ENCODE results near the gene PAF1. TPM values are rescaled to one million over a fixed set of nuclear protein-coding genes. Genes with fewer than 3 reads are reported as not detected.

Gene PAF1
- total RNA-seq, 1 experiment from 2014 or later: 61.6 TPM

- Histone ChIP-seq H3K27me3 (replicated peaks) (no peaks in the 10 kb centered on the region), H3K4me3 (peak within 1 kb of the TSS; percentile 68), H3K9me3 (replicated peaks) (no peaks in the 10 kb centered on the region), H3K36me3 (peaks cover 54% of the 10 kb centered on the region), H3K4me1 (replicated peaks) (peaks cover 50% of the 10 kb centered on the region), H3K27ac (peak within 1 kb of the TSS; percentile 80)
- peak; percentile 99 to 100 for DNase-seq (ENCODE audit: low read depth in 1 of 2, low spot score in 2 of 2)
Observed at GRCh38 chr19:39412100-39412866, 21.4 kb upstream of the PAF1 start, which contains the start of gene PLEKHG2. Gene PLEKHG2, plus strand, starts transcription at chr19:39412669. Its CDS starts 1,418 bp downstream, at chr19:39414087.

GRCh38 chr19:39411832-39412099, 20.9 kb upstream of the PAF1 start:
- Histone ChIP-seq H3K27me3 (replicated peaks) (no peaks in the 10 kb centered on the region), H3K4me1 (replicated peaks) (peaks cover 50% of the 10 kb centered on the region), H3K9me3 (replicated peaks) (no peaks in the 10 kb centered on the region), H3K4me3 (peak overlapping the region; percentile 9), H3K36me3 (peaks cover 53% of the 10 kb centered on the region), H3K27ac (no peak overlapping the region)
- DNase-seq (ENCODE audit: low read depth in 1 of 2, low spot score in 2 of 2): peak in 1 of 2 experiments; percentile 93

- peaks cover 52% of the 10 kb centered on the region for H3K4me1 ChIP-seq (replicated peaks)
- DNase-seq (ENCODE audit: low read depth in 1 of 2, low spot score in 2 of 2): no peak
- H3K9me3 ChIP-seq (replicated peaks): no peaks in the 10 kb centered on the region
- H3K27ac ChIP-seq: no peak overlapping the region
- H3K36me3 ChIP-seq: peaks cover 49% of the 10 kb centered on the region
- no peak overlapping the region for H3K4me3 ChIP-seq
- H3K27me3 ChIP-seq (replicated peaks): no peaks in the 10 kb centered on the region
Observed at GRCh38 chr19:39411081-39411831, 20.4 kb upstream of the PAF1 start.

- peaks cover 53% of the 10 kb centered on the region for H3K4me1 ChIP-seq (replicated peaks)
- no peak overlapping the region for H3K4me3 ChIP-seq
- H3K27ac ChIP-seq: no peak overlapping the region
- no peak for DNase-seq (ENCODE audit: low read depth in 1 of 2, low spot score in 2 of 2)
- H3K27me3 ChIP-seq (replicated peaks): no peaks in the 10 kb centered on the region
- H3K9me3 ChIP-seq (replicated peaks): no peaks in the 10 kb centered on the region
- peaks cover 44% of the 10 kb centered on the region for H3K36me3 ChIP-seq
Observed at GRCh38 chr19:39410831-39411080, 19.9 kb upstream of the PAF1 start.

- Histone ChIP-seq H3K4me3 (peak overlapping the region; percentile 49), H3K27ac (peak overlapping the region; percentile 91), H3K36me3 (peaks cover 38% of the 10 kb centered on the region), H3K27me3 (replicated peaks) (no peaks in the 10 kb centered on the region), H3K4me1 (replicated peaks) (peaks cover 53% of the 10 kb centered on the region), H3K9me3 (replicated peaks) (no peaks in the 10 kb centered on the region)
- DNase-seq (ENCODE audit: low read depth in 1 of 2, low spot score in 2 of 2): peak in 1 of 2 experiments; percentile 67
Observed at GRCh38 chr19:39410017-39410830, 19.3 kb upstream of the PAF1 start.

GRCh38 chr19:39409208-39410016, 18.5 kb upstream of the PAF1 start:
- H3K27me3 ChIP-seq (replicated peaks): no peaks in the 10 kb centered on the region
- peaks cover 45% of the 10 kb centered on the region for H3K4me1 ChIP-seq (replicated peaks)
- H3K27ac ChIP-seq: peak overlapping the region; percentile 91
- peak; percentile 54 to 73 for DNase-seq (ENCODE audit: low read depth in 1 of 2, low spot score in 2 of 2)
- H3K36me3 ChIP-seq: peaks cover 30% of the 10 kb centered on the region
- H3K9me3 ChIP-seq (replicated peaks): no peaks in the 10 kb centered on the region
- peak overlapping the region; percentile 49 for H3K4me3 ChIP-seq

GRCh38 chr19:39408392-39409207, 17.7 kb upstream of the PAF1 start:
- Histone ChIP-seq H3K36me3 (peaks cover 24% of the 10 kb centered on the region), H3K9me3 (replicated peaks) (no peaks in the 10 kb centered on the region), H3K27ac (no peak overlapping the region; the same call in 1 of the 2 replicates), H3K4me1 (replicated peaks) (peaks cover 45% of the 10 kb centered on the region), H3K4me3 (peak overlapping the region; percentile 81; the same call in 1 of the 2 replicates), H3K27me3 (replicated peaks) (no peaks in the 10 kb centered on the region)
- DNase-seq (ENCODE audit: low read depth in 1 of 2, low spot score in 2 of 2): no peak

GRCh38 chr19:39407660-39408391, 16.9 kb upstream of the PAF1 start:
- peak in 1 of 2 experiments; percentile 46 for DNase-seq (ENCODE audit: low read depth in 1 of 2, low spot score in 2 of 2)
- Histone ChIP-seq H3K36me3 (peaks cover 21% of the 10 kb centered on the region), H3K4me3 (peak overlapping the region; percentile 81), H3K9me3 (replicated peaks) (no peaks in the 10 kb centered on the region), H3K27ac (no peak overlapping the region), H3K4me1 (replicated peaks) (peaks cover 52% of the 10 kb centered on the region), H3K27me3 (replicated peaks) (no peaks in the 10 kb centered on the region)

GRCh38 chr19:39407410-39407659, 16.4 kb upstream of the PAF1 start:
- H3K4me1 ChIP-seq (replicated peaks): peaks cover 57% of the 10 kb centered on the region
- peaks cover 18% of the 10 kb centered on the region for H3K36me3 ChIP-seq
- no peaks in the 10 kb centered on the region for H3K27me3 ChIP-seq (replicated peaks)
- H3K27ac ChIP-seq: peak overlapping the region; percentile 62
- H3K4me3 ChIP-seq: peak overlapping the region; percentile 81
- DNase-seq (ENCODE audit: low read depth in 1 of 2, low spot score in 2 of 2): no peak
- no peaks in the 10 kb centered on the region for H3K9me3 ChIP-seq (replicated peaks)

GRCh38 chr19:39406656-39407409, 15.9 kb upstream of the PAF1 start, which contains the start of gene ZFP36:
Gene ZFP36, plus strand, starts transcription at chr19:39406847. Its CDS starts 58 bp downstream, at chr19:39406905.
- Histone ChIP-seq H3K4me1 (replicated peaks) (peaks cover 62% of the 10 kb centered on the region), H3K9me3 (replicated peaks) (no peaks in the 10 kb centered on the region), H3K36me3 (peaks cover 18% of the 10 kb centered on the region), H3K4me3 (peak within 1 kb of the TSS; percentile 81), H3K27me3 (replicated peaks) (no peaks in the 10 kb centered on the region), H3K27ac (peak within 1 kb of the TSS; percentile 62)
- DNase-seq (ENCODE audit: low read depth in 1 of 2, low spot score in 2 of 2): peak; percentile 76 to 82

GRCh38 chr19:39405958-39406655, 15.2 kb upstream of the PAF1 start:
- Histone ChIP-seq H3K4me3 (peak overlapping the region; percentile 81), H3K27me3 (replicated peaks) (no peaks in the 10 kb centered on the region), H3K36me3 (peaks cover 18% of the 10 kb centered on the region), H3K27ac (no peak overlapping the region), H3K4me1 (replicated peaks) (peaks cover 62% of the 10 kb centered on the region), H3K9me3 (replicated peaks) (no peaks in the 10 kb centered on the region)
- DNase-seq (ENCODE audit: low read depth in 1 of 2, low spot score in 2 of 2): no peak
